ENCODE measurements around the gene TMED1.

TMED1 gene

GRCh38 chr19:10829967-10830366 lies 6.0 kb downstream of the TMED1 start:
- no peaks in the 10 kb centered on the region for H3K27me3 ChIP-seq (ENCODE audit: control insufficient read depth, insufficient read depth, low read length)
- no peak overlapping the region for H3K9ac ChIP-seq (ENCODE audit: low read length)
- H3K4me3 ChIP-seq (ENCODE audit: low read depth, low read length), result no peak overlapping the region
- H3K36me3 ChIP-seq (ENCODE audit: control insufficient read depth, insufficient read depth, low read length), result peaks cover 59% of the 10 kb centered on the region
- H3K9me3 ChIP-seq (ENCODE audit: control insufficient read depth, insufficient read depth, low read depth, low read length), result no peaks in the 10 kb centered on the region
- no peak overlapping the region for H3K27ac ChIP-seq (ENCODE audit: low read depth, low read length)
- no peaks in the 10 kb centered on the region for H3K4me1 ChIP-seq (ENCODE audit: control insufficient read depth, insufficient read depth, low read length)

- Histone ChIP-seq H3K4me3 (ENCODE audit: low read depth, low read length) (no peak overlapping the region), H3K27ac (ENCODE audit: low read depth, low read length) (no peak overlapping the region), H3K27me3 (ENCODE audit: control insufficient read depth, insufficient read depth, low read length) (no peaks in the 10 kb centered on the region), H3K36me3 (ENCODE audit: control insufficient read depth, insufficient read depth, low read length) (peaks cover 66% of the 10 kb centered on the region), H3K9ac (ENCODE audit: low read length) (no peak overlapping the region), H3K4me1 (ENCODE audit: control insufficient read depth, insufficient read depth, low read length) (no peaks in the 10 kb centered on the region), H3K9me3 (ENCODE audit: control insufficient read depth, insufficient read depth, low read depth, low read length) (no peaks in the 10 kb centered on the region)
Observed at GRCh38 chr19:10828981-10829821, 6.8 kb downstream of the TMED1 start.

DNA sequence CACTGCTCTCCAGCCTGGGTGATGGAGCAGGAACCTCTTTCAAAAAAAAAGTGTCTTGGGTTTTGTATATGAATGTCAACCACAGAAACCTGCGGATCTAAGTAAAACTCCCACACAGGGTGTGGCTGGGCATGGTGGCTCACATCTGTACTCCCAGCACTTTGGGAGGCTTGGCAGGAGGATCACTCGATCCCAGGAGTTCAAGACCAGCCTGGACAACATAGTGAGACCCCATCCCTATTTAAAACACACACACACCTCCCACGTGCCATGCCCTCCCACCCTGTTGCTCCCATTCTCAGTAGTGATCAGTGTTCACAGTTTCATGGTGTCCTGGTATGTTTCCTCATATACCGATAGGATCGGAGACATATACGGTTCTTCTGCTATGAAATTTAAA lies 9.2 kb downstream of the TMED1 start:
- Histone ChIP-seq H3K4me3 (ENCODE audit: low read depth, low read length) (no peak overlapping the region), H3K36me3 (ENCODE audit: control insufficient read depth, insufficient read depth, low read length) (peaks cover 53% of the 10 kb centered on the region), H3K27ac (ENCODE audit: low read depth, low read length) (no peak overlapping the region), H3K4me1 (ENCODE audit: control insufficient read depth, insufficient read depth, low read length) (no peaks in the 10 kb centered on the region), H3K9ac (ENCODE audit: low read length) (no peak overlapping the region), H3K9me3 (ENCODE audit: control insufficient read depth, insufficient read depth, low read depth, low read length) (no peaks in the 10 kb centered on the region), H3K27me3 (ENCODE audit: control insufficient read depth, insufficient read depth, low read length) (no peaks in the 10 kb centered on the region)

GRCh38 chr19:10826231-10826630 lies 9.8 kb downstream of the TMED1 start:
- Histone ChIP-seq H3K4me1 (ENCODE audit: control insufficient read depth, insufficient read depth, low read length) (no peaks in the 10 kb centered on the region), H3K9me3 (ENCODE audit: control insufficient read depth, insufficient read depth, low read depth, low read length) (no peaks in the 10 kb centered on the region), H3K36me3 (ENCODE audit: control insufficient read depth, insufficient read depth, low read length) (peaks cover 55% of the 10 kb centered on the region), H3K9ac (ENCODE audit: low read length) (no peak overlapping the region), H3K27ac (ENCODE audit: low read depth, low read length) (no peak overlapping the region), H3K27me3 (ENCODE audit: control insufficient read depth, insufficient read depth, low read length) (no peaks in the 10 kb centered on the region), H3K4me3 (ENCODE audit: low read depth, low read length) (no peak overlapping the region)

DNA sequence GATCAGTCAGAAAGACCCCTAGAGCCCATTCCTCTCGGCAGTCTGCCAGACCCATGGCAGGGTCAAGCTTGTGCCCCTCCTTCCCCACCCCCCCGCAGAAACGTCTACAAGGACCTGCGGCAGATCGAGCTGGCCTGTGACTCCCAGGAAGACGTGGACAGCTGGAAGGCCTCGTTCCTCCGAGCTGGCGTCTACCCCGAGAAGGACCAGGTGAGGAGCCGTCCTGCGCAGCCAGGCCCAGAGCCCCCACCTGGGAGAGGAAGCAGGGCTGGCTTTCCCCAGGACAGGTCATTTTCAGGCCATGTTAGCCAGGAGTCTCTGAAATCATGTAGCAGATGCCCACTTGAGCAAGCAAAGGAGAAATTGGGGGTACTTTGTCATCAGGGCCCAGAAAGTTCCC lies 12.3 kb downstream of the TMED1 start:
- no peaks in the 10 kb centered on the region for H3K9me3 ChIP-seq (ENCODE audit: control insufficient read depth, insufficient read depth, low read depth, low read length)
- H3K4me1 ChIP-seq (ENCODE audit: control insufficient read depth, insufficient read depth, low read length), result no peaks in the 10 kb centered on the region
- no peaks in the 10 kb centered on the region for H3K27me3 ChIP-seq (ENCODE audit: control insufficient read depth, insufficient read depth, low read length)
- H3K36me3 ChIP-seq (ENCODE audit: control insufficient read depth, insufficient read depth, low read length), result peaks cover 56% of the 10 kb centered on the region
- no peak overlapping the region for H3K4me3 ChIP-seq (ENCODE audit: low read depth, low read length)
- no peak overlapping the region for H3K9ac ChIP-seq (ENCODE audit: low read length)
- no peak overlapping the region for H3K27ac ChIP-seq (ENCODE audit: low read depth, low read length)

DNA sequence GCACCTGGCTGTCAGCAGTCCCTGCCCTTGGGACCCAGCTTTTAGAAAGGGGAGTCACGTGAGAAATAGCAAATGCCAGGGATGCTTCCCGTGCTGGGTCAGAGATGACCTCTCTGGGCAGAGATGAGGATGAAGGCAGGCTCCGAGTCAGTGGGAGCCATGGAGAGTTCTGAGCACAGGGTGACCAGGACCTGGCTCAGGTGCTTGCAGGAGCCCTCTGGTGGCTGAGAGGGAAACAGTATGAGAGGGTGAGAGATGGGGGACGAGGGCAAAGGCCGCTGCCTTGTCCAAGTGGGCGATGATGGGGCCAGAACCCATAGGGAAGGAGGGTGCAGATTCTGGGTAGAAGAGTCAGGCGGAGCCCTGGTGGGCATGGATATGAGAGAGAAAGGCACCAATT lies 15.8 kb downstream of the TMED1 start:
- H3K36me3 ChIP-seq (ENCODE audit: control insufficient read depth, insufficient read depth, low read length), result peaks cover 57% of the 10 kb centered on the region
- H3K4me1 ChIP-seq (ENCODE audit: control insufficient read depth, insufficient read depth, low read length), result no peaks in the 10 kb centered on the region
- H3K9me3 ChIP-seq (ENCODE audit: control insufficient read depth, insufficient read depth, low read depth, low read length), result no peaks in the 10 kb centered on the region
- H3K9ac ChIP-seq (ENCODE audit: low read length), result no peak overlapping the region
- H3K27me3 ChIP-seq (ENCODE audit: control insufficient read depth, insufficient read depth, low read length), result no peaks in the 10 kb centered on the region
- no peak overlapping the region for H3K4me3 ChIP-seq (ENCODE audit: low read depth, low read length)
- H3K27ac ChIP-seq (ENCODE audit: low read depth, low read length), result no peak overlapping the region

DNA sequence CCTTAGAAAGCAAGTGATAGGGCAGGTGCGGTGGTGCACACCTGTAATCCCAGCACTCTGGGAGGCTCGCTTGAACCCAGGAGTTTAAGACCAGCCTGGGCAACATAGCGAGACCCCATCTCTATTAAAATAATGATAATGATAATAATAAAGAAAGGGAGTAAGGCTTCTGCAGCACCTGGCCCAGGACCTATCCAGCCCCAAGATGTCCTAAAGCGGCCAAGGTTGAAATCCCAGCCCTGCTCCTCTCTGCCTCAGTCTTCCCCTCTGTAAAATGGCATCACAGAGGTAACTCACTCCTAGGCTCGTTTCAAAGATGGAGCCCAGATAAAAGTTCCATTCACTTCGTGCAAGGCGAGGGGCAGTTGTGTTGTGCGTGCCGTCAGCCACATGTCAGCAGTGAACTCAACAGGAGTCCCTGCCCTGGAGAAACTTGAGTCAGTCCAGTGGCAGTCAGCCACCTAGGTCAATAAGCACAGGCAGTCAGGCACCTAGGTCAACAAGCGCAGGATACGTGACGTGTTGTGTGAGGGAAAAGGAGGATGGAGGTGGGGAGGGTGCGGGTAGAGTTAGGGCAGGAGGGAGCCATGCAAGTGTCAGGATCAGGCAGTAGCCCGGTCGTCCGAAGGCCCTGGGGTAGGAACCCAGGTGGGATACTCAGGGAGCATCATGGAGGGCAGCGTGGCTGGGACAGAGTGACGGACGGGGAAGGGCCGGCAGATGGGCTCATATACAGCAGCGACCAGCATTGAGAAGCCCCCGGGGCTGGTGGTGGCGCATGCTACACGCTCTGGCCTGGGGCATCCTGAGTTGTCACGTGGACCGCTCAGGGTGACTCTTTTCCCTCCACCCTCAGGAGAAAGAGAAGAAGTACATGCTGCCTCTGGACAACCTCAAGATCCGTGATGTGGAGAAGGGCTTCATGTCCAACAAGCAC lies 16.6 kb downstream of the TMED1 start:
- Histone ChIP-seq H3K27ac (ENCODE audit: low read depth, low read length) (no peak overlapping the region), H3K4me1 (ENCODE audit: control insufficient read depth, insufficient read depth, low read length) (no peaks in the 10 kb centered on the region)

GRCh38 chr19:10818301-10819123 lies 17.5 kb downstream of the TMED1 start:
- no peaks in the 10 kb centered on the region for H3K4me1 ChIP-seq (ENCODE audit: control insufficient read depth, insufficient read depth, low read length)
- no peak overlapping the region for H3K4me3 ChIP-seq (ENCODE audit: low read depth, low read length)
- H3K36me3 ChIP-seq (ENCODE audit: control insufficient read depth, insufficient read depth, low read length), result peaks cover 53% of the 10 kb centered on the region
- no peak overlapping the region for H3K27ac ChIP-seq (ENCODE audit: low read depth, low read length)
- H3K27me3 ChIP-seq (ENCODE audit: control insufficient read depth, insufficient read depth, low read length), result no peaks in the 10 kb centered on the region
- no peaks in the 10 kb centered on the region for H3K9me3 ChIP-seq (ENCODE audit: control insufficient read depth, insufficient read depth, low read depth, low read length)
- no peak overlapping the region for H3K9ac ChIP-seq (ENCODE audit: low read length)

More for the DNA sequence above, 16.6 kb downstream of the TMED1 start:
- Histone ChIP-seq H3K4me3 (ENCODE audit: low read depth, low read length) (no peak overlapping the region), H3K9ac (ENCODE audit: low read length) (no peak overlapping the region), H3K9me3 (ENCODE audit: control insufficient read depth, insufficient read depth, low read depth, low read length) (no peaks in the 10 kb centered on the region), H3K27me3 (ENCODE audit: control insufficient read depth, insufficient read depth, low read length) (no peaks in the 10 kb centered on the region), H3K36me3 (ENCODE audit: control insufficient read depth, insufficient read depth, low read length) (peaks cover 56% of the 10 kb centered on the region)

- Histone ChIP-seq H3K9me3 (ENCODE audit: control insufficient read depth, insufficient read depth, low read depth, low read length) (no peaks in the 10 kb centered on the region), H3K4me3 (ENCODE audit: low read depth, low read length) (no peak overlapping the region), H3K36me3 (ENCODE audit: control insufficient read depth, insufficient read depth, low read length) (peaks cover 59% of the 10 kb centered on the region), H3K9ac (ENCODE audit: low read length) (no peak overlapping the region), H3K4me1 (ENCODE audit: control insufficient read depth, insufficient read depth, low read length) (no peaks in the 10 kb centered on the region), H3K27me3 (ENCODE audit: control insufficient read depth, insufficient read depth, low read length) (no peaks in the 10 kb centered on the region), H3K27ac (ENCODE audit: low read depth, low read length) (no peak overlapping the region)
Observed at GRCh38 chr19:10817291-10818038, 18.5 kb downstream of the TMED1 start.

DNA sequence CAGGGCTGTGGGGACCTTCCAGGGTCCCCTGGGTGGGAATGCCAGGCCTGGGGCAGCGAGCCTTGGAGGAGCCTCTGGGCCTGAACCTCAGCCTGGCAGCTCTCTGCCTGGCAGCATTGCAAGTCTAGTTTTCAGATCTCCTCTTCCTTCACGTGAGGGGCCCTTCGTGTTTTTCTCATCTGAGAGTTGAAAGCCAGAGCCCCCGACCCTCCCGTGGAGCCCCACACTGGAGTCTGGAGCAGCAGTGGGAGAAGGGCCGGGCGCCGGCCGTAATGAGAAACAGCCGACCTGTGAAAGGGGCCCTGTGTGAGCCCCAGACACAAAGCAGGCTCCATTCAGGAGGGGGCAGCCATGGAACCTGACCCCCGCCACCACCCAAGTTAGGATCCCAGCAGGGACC lies 19.3 kb downstream of the TMED1 start:
- Histone ChIP-seq H3K9me3 (ENCODE audit: control insufficient read depth, insufficient read depth, low read depth, low read length) (no peaks in the 10 kb centered on the region), H3K27ac (ENCODE audit: low read depth, low read length) (no peak overlapping the region), H3K27me3 (ENCODE audit: control insufficient read depth, insufficient read depth, low read length) (no peaks in the 10 kb centered on the region), H3K9ac (ENCODE audit: low read length) (no peak overlapping the region), H3K4me3 (ENCODE audit: low read depth, low read length) (no peak overlapping the region), H3K36me3 (ENCODE audit: control insufficient read depth, insufficient read depth, low read length) (peaks cover 62% of the 10 kb centered on the region), H3K4me1 (ENCODE audit: control insufficient read depth, insufficient read depth, low read length) (no peaks in the 10 kb centered on the region)

Measured in HUES6 (cell line).